CD4-positive, alpha-beta T cell (primary cell): ENCODE data around the gene TAS2R10. TPM values are rescaled to one million over a fixed set of nuclear protein-coding genes. Genes with fewer than 3 reads are reported as not detected.
"Not testable (repeated sequence)": the region's sequence is repeated elsewhere in the genome, so short reads cannot be mapped to it uniquely, and the experiment has no call there.

ENCODE experiments used
- ATAC-seq: fragments of 200-7000 bp; cut with Tn5 transposase; one replicate; pipeline ENCODE4 v1.10.0; 2022; ENCODE audit warnings: mild to moderate bottlenecking; ENCODE audit not compliant: poor library complexity
- CTCF ChIA-PET: fragments of 350-600 bp; sonication (Branson Sonifier 250); formaldehyde crosslinking; loops from one replicate; lab custom pipeline; 2021; ENCODE audit warnings: antibody characterized with exemption, inconsistent platforms; lab: Charles Lee
- POLR2A ChIA-PET: fragments of 350-600 bp; sonication (Branson Sonifier 250); formaldehyde crosslinking; loops from one replicate; lab custom pipeline; 2021; ENCODE audit warnings: antibody characterized with exemption, inconsistent platforms; lab: Charles Lee
- DNase-seq, 14 experiments: peaks; one replicate each; pipeline ENCODE4 v3.0.0-alpha.2; 2013 to 2020; ENCODE audit warnings: mixed read lengths in 2 of 14
- H3K27ac ChIP-seq, 2 donors: one replicate each; pipeline versions ENCODE4 v1.5.1 to v1.7.0; 2013; ENCODE audit warnings: low read length in 2 of 2, low read depth in 1 of 2, mild to moderate bottlenecking in 1 of 2
- H3K27me3 ChIP-seq, 2 experiments: 1 replicate in 1 of 2; 2 replicates in 1 of 2; pipeline versions ENCODE4 v1.6.1 to v1.7.0; 2013; ENCODE audit warnings: low read length in 2 of 2, control low read depth in 1 of 2, mild to moderate bottlenecking in 1 of 2, moderate library complexity in 1 of 2; ENCODE audit not compliant: insufficient read depth in 2 of 2, control insufficient read depth in 1 of 2
- H3K36me3 ChIP-seq: one replicate; pipeline ENCODE4 v1.6.1; 2013; ENCODE audit warnings: low read length, control low read depth; ENCODE audit not compliant: insufficient read depth
- H3K4me1 ChIP-seq: one replicate; pipeline ENCODE4 v1.6.1; 2013; ENCODE audit warnings: low read length, control low read depth; ENCODE audit not compliant: insufficient read depth
- H3K4me3 ChIP-seq: one replicate; pipeline ENCODE4 v1.5.1; 2013; ENCODE audit warnings: mild to moderate bottlenecking, low read length, moderate library complexity
- H3K9me3 ChIP-seq, 2 experiments: 1 replicate in 1 of 2; 2 replicates in 1 of 2; pipeline versions ENCODE4 v1.6.1 to v1.7.0; 2013; ENCODE audit warnings: low read length in 2 of 2, mild to moderate bottlenecking in 2 of 2, control low read depth in 1 of 2, moderate library complexity in 1 of 2; ENCODE audit not compliant: control insufficient read depth in 1 of 2, insufficient read depth in 1 of 2
- H3K27ac Mint-ChIP-seq: one replicate; pipeline ENCODE4 v1.8.0; 2020; ENCODE audit warnings: mixed read lengths
- H3K27me3 Mint-ChIP-seq: one replicate; pipeline ENCODE4 v1.8.0; 2021; ENCODE audit warnings: mixed read lengths
- H3K36me3 Mint-ChIP-seq: one replicate; pipeline ENCODE4 v1.8.0; 2021; ENCODE audit warnings: low read depth, mixed read lengths
- H3K4me1 Mint-ChIP-seq: one replicate; pipeline ENCODE4 v1.8.0; 2021; ENCODE audit warnings: low read depth, mixed read lengths
- H3K4me3 Mint-ChIP-seq: one replicate; pipeline ENCODE4 v1.8.0; 2020; ENCODE audit warnings: mild to moderate bottlenecking, mixed read lengths
- H3K9me3 Mint-ChIP-seq: one replicate; pipeline ENCODE4 v1.8.0; 2020; ENCODE audit warnings: mixed read lengths
- intact Hi-C, 2 experiments: fragments of 100-400 bp; cut with DNase I in 1 of 2; cut with micrococcal nuclease in 1 of 2; formaldehyde crosslinking; loops; one replicate each; pipeline versions ENCODE4 v1.15.1 to v1.9.0; 2023 to 2025; cut with DNase I, micrococcal nuclease
- total RNA-seq, 174 experiments: library from RNA in 2 of 174; stranded (reverse) in 2 of 174; gene quantifications; one replicate each; pipeline ENCODE4 v1.2.3 and lab custom pipeline; 2021 to 2026
- TF ChIP-seq, protein P1 (sequence below): fragments of 200-600 bp; IDR thresholded peaks from one replicate; pipeline ENCODE4 v1.8.0; 2022; ENCODE audit warnings: antibody characterized with exemption, mild to moderate bottlenecking

Gene TAS2R10
- total RNA-seq, 2 experiments from 2014 or later = not detected

DNA sequence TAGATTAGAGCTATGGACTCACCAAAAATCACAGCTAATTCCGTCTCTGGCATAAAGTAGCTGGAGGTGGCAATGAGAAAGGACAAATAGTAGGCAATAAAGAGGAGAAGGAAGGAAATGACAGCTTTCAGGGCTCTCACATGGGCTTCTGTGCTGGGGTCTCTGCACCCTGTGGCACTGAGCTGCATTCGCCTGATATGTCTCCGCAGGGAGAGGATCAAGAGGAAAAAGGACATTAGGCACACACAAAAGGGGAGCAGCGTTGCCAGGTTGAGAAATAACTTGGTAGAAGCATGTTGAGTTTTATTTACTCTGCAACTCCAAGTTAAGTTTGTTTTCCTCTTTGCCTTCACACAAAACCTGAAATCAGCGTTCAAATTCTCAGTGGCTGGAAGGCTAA, 24.4 kb downstream of the TAS2R10 start:
- no peak for ATAC-seq

DNA sequence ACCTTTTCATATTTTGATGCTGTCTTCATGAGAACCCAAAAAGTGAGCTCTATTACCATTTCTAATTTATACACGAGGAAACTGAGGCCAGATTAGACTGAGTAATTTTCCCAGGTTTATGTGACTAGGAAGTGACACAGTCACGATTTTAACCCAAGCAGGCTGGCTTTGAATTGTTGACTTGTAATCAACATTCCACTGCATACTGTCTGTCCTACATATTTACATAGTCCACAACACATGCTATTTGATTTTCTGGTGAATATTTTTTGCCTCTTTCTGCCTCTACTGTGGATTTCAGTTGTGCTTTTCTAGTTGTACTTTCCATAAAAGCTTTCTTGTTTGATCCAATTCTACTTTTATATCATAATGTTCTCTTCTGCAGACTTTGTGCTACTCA, 31.9 kb downstream of the TAS2R10 start:
- TF ChIP-seq, protein P1, sequence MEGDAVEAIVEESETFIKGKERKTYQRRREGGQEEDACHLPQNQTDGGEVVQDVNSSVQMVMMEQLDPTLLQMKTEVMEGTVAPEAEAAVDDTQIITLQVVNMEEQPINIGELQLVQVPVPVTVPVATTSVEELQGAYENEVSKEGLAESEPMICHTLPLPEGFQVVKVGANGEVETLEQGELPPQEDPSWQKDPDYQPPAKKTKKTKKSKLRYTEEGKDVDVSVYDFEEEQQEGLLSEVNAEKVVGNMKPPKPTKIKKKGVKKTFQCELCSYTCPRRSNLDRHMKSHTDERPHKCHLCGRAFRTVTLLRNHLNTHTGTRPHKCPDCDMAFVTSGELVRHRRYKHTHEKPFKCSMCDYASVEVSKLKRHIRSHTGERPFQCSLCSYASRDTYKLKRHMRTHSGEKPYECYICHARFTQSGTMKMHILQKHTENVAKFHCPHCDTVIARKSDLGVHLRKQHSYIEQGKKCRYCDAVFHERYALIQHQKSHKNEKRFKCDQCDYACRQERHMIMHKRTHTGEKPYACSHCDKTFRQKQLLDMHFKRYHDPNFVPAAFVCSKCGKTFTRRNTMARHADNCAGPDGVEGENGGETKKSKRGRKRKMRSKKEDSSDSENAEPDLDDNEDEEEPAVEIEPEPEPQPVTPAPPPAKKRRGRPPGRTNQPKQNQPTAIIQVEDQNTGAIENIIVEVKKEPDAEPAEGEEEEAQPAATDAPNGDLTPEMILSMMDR = no peak
- no peaks in the 10 kb centered on the region for H3K4me1 ChIP-seq
- intact Hi-C loops = no loop called here
- H3K27ac ChIP-seq = no peak overlapping the region
- ATAC-seq (no peak), DNase-seq (no peak)
- no peaks in the 10 kb centered on the region for H3K9me3 Mint-ChIP-seq
- CTCF ChIA-PET = no interaction called here
- H3K4me3 Mint-ChIP-seq = no peak overlapping the region
- no peaks in the 10 kb centered on the region for H3K4me1 Mint-ChIP-seq
- H3K27ac Mint-ChIP-seq = no peak overlapping the region
- H3K27me3 ChIP-seq = peaks cover 0 to 7% of the 10 kb centered on the region in 2 experiments
- H3K27me3 Mint-ChIP-seq = peaks cover 4% of the 10 kb centered on the region
- POLR2A ChIA-PET = no interaction called here
- no peaks in the 10 kb centered on the region for H3K36me3 Mint-ChIP-seq
- H3K36me3 ChIP-seq = no peaks in the 10 kb centered on the region
- H3K9me3 ChIP-seq = peaks cover 0 to 7% of the 10 kb centered on the region in 2 experiments
- H3K4me3 ChIP-seq = no peak overlapping the region

More for the DNA sequence above, 24.4 kb downstream of the TAS2R10 start:
- H3K36me3 ChIP-seq = no peaks in the 10 kb centered on the region
- no peak overlapping the region for H3K27ac Mint-ChIP-seq
- H3K27me3 Mint-ChIP-seq = peaks cover 40% of the 10 kb centered on the region
- H3K4me1 Mint-ChIP-seq = no peaks in the 10 kb centered on the region
- TF ChIP-seq, protein P1 = no peak
- no peak for DNase-seq
- H3K4me3 ChIP-seq = no peak overlapping the region
- H3K27ac ChIP-seq = no peak overlapping the region
- H3K9me3 Mint-ChIP-seq = no peaks in the 10 kb centered on the region
- no peaks in the 10 kb centered on the region for H3K4me1 ChIP-seq
- no peaks in the 10 kb centered on the region for H3K27me3 ChIP-seq
- intact Hi-C loops = no loop called here
- ChIA-PET CTCF (no interaction called here), POLR2A (no interaction called here)
- no peaks in the 10 kb centered on the region for H3K9me3 ChIP-seq
- H3K4me3 Mint-ChIP-seq = no peak overlapping the region
- H3K36me3 Mint-ChIP-seq = no peaks in the 10 kb centered on the region

DNA sequence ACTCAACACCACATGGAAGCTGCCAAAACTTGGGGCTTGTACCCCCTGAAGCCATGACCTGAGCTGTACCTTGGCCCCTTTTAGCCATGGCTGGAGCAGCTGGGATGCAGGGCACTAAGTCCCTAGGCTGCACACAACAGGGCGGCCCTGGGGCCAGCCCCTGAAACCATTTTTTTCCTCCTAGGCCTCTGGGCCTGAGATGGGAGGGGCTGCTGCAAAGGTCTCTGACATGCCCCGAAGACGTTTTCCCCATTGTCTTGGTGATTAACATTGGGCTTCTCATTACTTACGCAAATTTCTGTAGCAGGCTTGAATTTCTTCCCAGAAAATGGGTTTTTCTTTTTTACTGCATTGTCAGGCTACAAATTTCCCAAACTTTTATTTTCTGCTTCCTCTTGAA, 34.4 kb downstream of the TAS2R10 start:
- POLR2A ChIA-PET, H3K36me3 Mint-ChIP-seq: not testable (repeated sequence)

DNA sequence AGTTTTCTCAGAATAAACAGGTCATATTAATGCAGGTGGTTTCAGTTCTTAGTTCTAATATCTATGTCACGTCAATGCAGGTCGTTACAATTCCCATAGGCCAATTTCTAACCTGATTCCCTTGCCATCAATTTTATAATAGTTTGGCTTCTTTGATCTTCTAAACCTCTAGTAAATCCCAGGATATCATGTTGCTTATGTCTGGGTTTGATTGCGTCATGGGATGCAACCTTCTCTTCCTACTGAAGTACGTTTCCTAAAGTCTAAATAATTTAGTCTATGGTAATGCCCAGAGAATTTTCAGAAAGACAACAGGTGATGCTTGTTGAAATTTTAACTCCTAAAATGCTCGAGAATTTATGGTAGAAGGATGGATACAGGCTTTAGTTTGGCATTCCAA, 42.9 kb downstream of the TAS2R10 start:
- ChIA-PET POLR2A (no interaction called here), CTCF (no interaction called here)
- intact Hi-C loops = no loop called here
- H3K4me3 Mint-ChIP-seq = no peak overlapping the region
- Histone ChIP-seq H3K4me1 (no peaks in the 10 kb centered on the region), H3K27ac (no peak overlapping the region), H3K27me3 (no peaks in the 10 kb centered on the region), H3K36me3 (no peaks in the 10 kb centered on the region), H3K9me3 (no peaks in the 10 kb centered on the region), H3K4me3 (no peak overlapping the region)
- TF ChIP-seq, protein P1 = no peak
- H3K4me1 Mint-ChIP-seq = no peaks in the 10 kb centered on the region
- peaks cover 9% of the 10 kb centered on the region for H3K27me3 Mint-ChIP-seq
- ATAC-seq = no peak
- no peaks in the 10 kb centered on the region for H3K36me3 Mint-ChIP-seq
- DNase-seq = no peak
- no peak overlapping the region for H3K27ac Mint-ChIP-seq
- H3K9me3 Mint-ChIP-seq = no peaks in the 10 kb centered on the region

More for the DNA sequence above, 34.4 kb downstream of the TAS2R10 start:
- H3K27ac ChIP-seq, ATAC-seq, H3K27ac Mint-ChIP-seq, H3K27me3 Mint-ChIP-seq, H3K9me3 Mint-ChIP-seq, H3K4me3 ChIP-seq, intact Hi-C loops, H3K4me1 Mint-ChIP-seq, H3K36me3 ChIP-seq, CTCF ChIA-PET, DNase-seq, H3K9me3 ChIP-seq, H3K27me3 ChIP-seq, H3K4me1 ChIP-seq, H3K4me3 Mint-ChIP-seq: not testable (repeated sequence)
